HCT116 (cell line): ENCODE results near the gene LRIG1. TPM values are rescaled to one million over a fixed set of nuclear protein-coding genes. Genes with fewer than 3 reads are reported as not detected.

Experiments used
- ATAC-seq: fragments of 200-7000 bp; cut with Tn5 transposase; 2 replicates; pipeline ENCODE4 v1.9.1; 2020; ENCODE audit warnings: mild to moderate bottlenecking, moderate library complexity
- BruUV-seq: library from RNA; stranded (reverse); fragments of 400-500 nt; replicated peaks from 2 replicates; lab custom pipeline; 2021; lab: Mats Ljungman, UMichigan
- CTCF ChIA-PET: fragments of 300-600 bp; sonication (Branson Sonifier 250); formaldehyde crosslinking; loops from one replicate; lab custom pipeline; 2021; ENCODE audit warnings: antibody characterized with exemption; lab: Charles Lee
- POLR2A ChIA-PET: fragments of 300-600, 350-600 bp; sonication (Branson Sonifier 250); formaldehyde crosslinking; loops from one replicate; lab custom pipeline; 2021; ENCODE audit warnings: antibody characterized with exemption; lab: Charles Lee
- RAD21 ChIA-PET, 2 experiments: fragments of 300-600 bp; sonication (Branson Sonifier 250); formaldehyde crosslinking; loops; one replicate each; lab custom pipeline; 2023; ENCODE audit warnings: low total read pairs in 2 of 2; ENCODE audit not compliant: uncharacterized antibody in 2 of 2, unreplicated experiment in 2 of 2, low non-redundant PET in 1 of 2; lab: Charles Lee
- DNase-seq: peaks from one replicate; pipeline ENCODE4 v3.0.0-alpha.2; 2010; ENCODE audit warnings: low read depth, low spot score
- H2AFZ ChIP-seq: fragments of 200-600 bp; shearing (Covaris generic), sonication (generic); 2 replicates; pipeline ENCODE4 v1.6.1; 2017; ENCODE audit warnings: low read depth, mixed run types, mixed read lengths, antibody characterized with exemption, low read length; ENCODE audit not compliant: poor library complexity, severe bottlenecking
- H3K27ac ChIP-seq: 2 replicates; pipeline ENCODE4 v1.5.1; 2012; ENCODE audit warnings: low read depth, low read length
- H3K27me3 ChIP-seq: fragments of 200-600 bp; sonication (generic); 2 replicates; pipeline ENCODE4 v1.6.1; 2016; ENCODE audit warnings: mixed run types, low read length, mixed read lengths; ENCODE audit not compliant: insufficient read depth
- H3K36me3 ChIP-seq, 2 experiments: fragments of 200-500 bp in 1 of 2; fragments of 200-600 bp in 1 of 2; sonication (Bioruptor generic) in 1 of 2; sonication (generic) in 1 of 2; 2 replicates each; pipeline versions ENCODE4 v1.5.1 to v1.6.1; 2014 to 2016; ENCODE audit warnings: low read length in 2 of 2, inconsistent platforms in 1 of 2, mixed read lengths in 1 of 2, mixed run types in 1 of 2; ENCODE audit not compliant: insufficient read depth in 2 of 2, control insufficient read depth in 1 of 2
- H3K4me1 ChIP-seq, 2 experiments: fragments of 200-600 bp in 1 of 2; sonication (generic) in 1 of 2; 2 replicates each; pipeline versions ENCODE4 v1.5.1 to v1.6.1; 2012 to 2017; ENCODE audit warnings: low read length in 2 of 2, inconsistent platforms in 1 of 2, mild to moderate bottlenecking in 1 of 2, mixed read lengths in 1 of 2, mixed run types in 1 of 2, moderate library complexity in 1 of 2; ENCODE audit not compliant: insufficient read depth in 2 of 2, control insufficient read depth in 1 of 2
- H3K4me2 ChIP-seq: fragments of 200-600 bp; sonication (generic); 2 replicates; pipeline ENCODE4 v1.6.1; 2017; ENCODE audit warnings: mixed run types, low read length, mixed read lengths
- H3K4me3 ChIP-seq, 2 experiments: fragments of 200-600 bp in 1 of 2; sonication (generic) in 1 of 2; replicated peaks in 1 of 2; 2 replicates each; pipeline ENCODE4 v1.5.1; 2011 to 2016; ENCODE audit warnings: low read length in 2 of 2, control low read depth in 1 of 2, low read depth in 1 of 2, mild to moderate bottlenecking in 1 of 2, mixed read lengths in 1 of 2, mixed run types in 1 of 2
- H3K79me2 ChIP-seq: fragments of 200-600 bp; sonication (generic); 2 replicates; pipeline ENCODE4 v1.6.1; 2017; ENCODE audit warnings: mild to moderate bottlenecking, mixed run types, low read length, moderate library complexity, mixed read lengths; ENCODE audit not compliant: insufficient read depth
- H3K9ac ChIP-seq: fragments of 200-600 bp; sonication (generic); 2 replicates; pipeline ENCODE4 v1.6.1; 2016; ENCODE audit warnings: low read length, mixed read lengths
- H3K9me2 ChIP-seq: fragments of 200-600 bp; sonication (generic), shearing (Covaris generic); 2 replicates; pipeline ENCODE4 v1.6.1; 2017; ENCODE audit warnings: mixed run types, mild to moderate bottlenecking, moderate library complexity; ENCODE audit not compliant: insufficient read depth
- H3K9me3 ChIP-seq, 2 experiments: fragments of 200-500 bp in 1 of 2; fragments of 200-600 bp in 1 of 2; sonication (Bioruptor generic) in 1 of 2; sonication (generic) in 1 of 2; 2 replicates each; pipeline ENCODE4 v1.6.1; 2014 to 2017; ENCODE audit warnings: low read length in 2 of 2, mixed read lengths in 2 of 2, inconsistent platforms in 1 of 2, low read depth in 1 of 2, mild to moderate bottlenecking in 1 of 2, mixed run types in 1 of 2, moderate library complexity in 1 of 2; ENCODE audit not compliant: control insufficient read depth in 1 of 2, insufficient read depth in 1 of 2
- H4K20me1 ChIP-seq: fragments of 200-600 bp; sonication (generic), shearing (Covaris generic); 2 replicates; pipeline ENCODE4 v1.6.1; 2017; ENCODE audit warnings: mixed run types, mild to moderate bottlenecking, moderate library complexity; ENCODE audit not compliant: insufficient read depth
- CEBPB ChIP-seq: IDR thresholded peaks from 2 replicates; pipeline ENCODE4 v1.6.1; 2012; ENCODE audit warnings: low read depth
- CTCF ChIP-seq, 3 experiments: fragments of 200-600 bp in 1 of 3; sonication (generic) in 1 of 3; IDR thresholded peaks in 2 of 3; conservative IDR thresholded peaks in 1 of 3; 2 replicates each; pipeline ENCODE4 v1.5.1; 2012 to 2017; ENCODE audit warnings: low read depth in 2 of 3, low read length in 2 of 3, antibody characterized with exemption in 1 of 3, borderline replicate concordance in 1 of 3, control low read depth in 1 of 3, mild to moderate bottlenecking in 1 of 3, mixed read lengths in 1 of 3, mixed run types in 1 of 3, moderate library complexity in 1 of 3; ENCODE audit not compliant: insufficient read depth in 1 of 3
- ELF1 ChIP-seq: IDR thresholded peaks from 2 replicates; pipeline ENCODE4 v1.6.1; 2012; ENCODE audit warnings: low read depth, borderline replicate concordance
- JUND ChIP-seq: IDR thresholded peaks from 2 replicates; pipeline ENCODE4 v1.6.1; 2012
- MAX ChIP-seq: IDR thresholded peaks from 2 replicates; pipeline ENCODE4 v1.6.1; 2012
- POLR2AphosphoS5 ChIP-seq: IDR thresholded peaks from 2 replicates; pipeline ENCODE4 v1.6.1; 2011; ENCODE audit warnings: mild to moderate bottlenecking, low read depth, low read length, moderate library complexity
- SIN3A ChIP-seq: IDR thresholded peaks from 2 replicates; pipeline ENCODE4 v1.6.1; 2012; ENCODE audit warnings: low read depth
- SP1 ChIP-seq: IDR thresholded peaks from 2 replicates; pipeline ENCODE4 v1.6.1; 2012; ENCODE audit warnings: low read depth
- TCF7L2 ChIP-seq: IDR thresholded peaks from 2 replicates; pipeline ENCODE4 v1.7.0; 2011; ENCODE audit warnings: borderline replicate concordance, inconsistent platforms; ENCODE audit not compliant: insufficient read depth, insufficient read length; ENCODE audit errors: extremely low read depth
- ZBTB33 ChIP-seq: IDR thresholded peaks from 2 replicates; pipeline ENCODE4 v1.6.1; 2011; ENCODE audit warnings: mild to moderate bottlenecking, low read length, moderate library complexity; ENCODE audit not compliant: insufficient replicate concordance; ENCODE audit errors: extremely low read depth
- ZFX ChIP-seq: fragments of 450-650 bp; IDR thresholded peaks from 2 replicates; pipeline ENCODE4 v1.6.1; 2017
- intact Hi-C: fragments of 100-400 bp; cut with micrococcal nuclease; formaldehyde crosslinking; loops from 2 replicates; pipeline ENCODE4 v1.10.0; 2022
- total RNA-seq: library from RNA; stranded (reverse); gene quantifications from one replicate; pipeline ENCODE4 v1.2.1, GENCODE V29; 2021; ENCODE audit not compliant: unreplicated experiment
- TF ChIP-seq, protein P1 (sequence below): IDR thresholded peaks from 2 replicates; pipeline ENCODE4 v1.6.1; 2012; ENCODE audit warnings: low read depth

The LRIG1 gene
- total RNA-seq, 1 experiment from 2014 or later, result 3.1 TPM

DNA sequence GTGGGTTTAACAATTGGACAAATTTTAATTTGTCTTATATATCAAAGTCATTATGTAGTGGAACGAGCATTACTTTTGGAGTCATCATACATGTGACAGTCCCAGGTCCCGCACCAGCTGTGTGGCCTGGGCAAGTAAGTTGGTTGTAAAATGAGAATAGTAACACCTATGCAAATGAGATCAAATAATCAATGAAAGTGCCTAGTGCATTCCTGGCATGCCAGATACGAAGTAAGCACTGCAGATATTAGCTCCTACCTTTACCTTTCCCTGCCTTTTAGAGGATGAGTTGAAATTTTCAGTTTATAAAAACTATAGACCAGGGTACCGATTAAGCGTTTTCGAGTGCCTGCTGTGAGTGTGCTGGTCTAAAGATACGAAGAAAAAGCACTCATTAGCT, 134.1 kb downstream of the LRIG1 start:
- Histone ChIP-seq H3K79me2 (no peaks in the 10 kb centered on the region), H3K4me3 (no peak overlapping the region), H3K9me3 (no peaks in the 10 kb centered on the region), H2AFZ (no peak overlapping the region), H3K9ac (no peak overlapping the region), H3K27ac (no peak overlapping the region), H3K27me3 (no peaks in the 10 kb centered on the region), H3K36me3 (no peaks in the 10 kb centered on the region), H4K20me1 (no peaks in the 10 kb centered on the region), H3K4me2 (no peak overlapping the region), H3K4me1 (no peaks in the 10 kb centered on the region), H3K9me2 (no peaks in the 10 kb centered on the region)
- ATAC-seq (no peak), DNase-seq (no peak)
- intact Hi-C loops, result no loop called here
- ChIA-PET POLR2A (no interaction called here), CTCF (no interaction called here), RAD21 (no interaction called here)
- TF ChIP-seq, protein P1, sequence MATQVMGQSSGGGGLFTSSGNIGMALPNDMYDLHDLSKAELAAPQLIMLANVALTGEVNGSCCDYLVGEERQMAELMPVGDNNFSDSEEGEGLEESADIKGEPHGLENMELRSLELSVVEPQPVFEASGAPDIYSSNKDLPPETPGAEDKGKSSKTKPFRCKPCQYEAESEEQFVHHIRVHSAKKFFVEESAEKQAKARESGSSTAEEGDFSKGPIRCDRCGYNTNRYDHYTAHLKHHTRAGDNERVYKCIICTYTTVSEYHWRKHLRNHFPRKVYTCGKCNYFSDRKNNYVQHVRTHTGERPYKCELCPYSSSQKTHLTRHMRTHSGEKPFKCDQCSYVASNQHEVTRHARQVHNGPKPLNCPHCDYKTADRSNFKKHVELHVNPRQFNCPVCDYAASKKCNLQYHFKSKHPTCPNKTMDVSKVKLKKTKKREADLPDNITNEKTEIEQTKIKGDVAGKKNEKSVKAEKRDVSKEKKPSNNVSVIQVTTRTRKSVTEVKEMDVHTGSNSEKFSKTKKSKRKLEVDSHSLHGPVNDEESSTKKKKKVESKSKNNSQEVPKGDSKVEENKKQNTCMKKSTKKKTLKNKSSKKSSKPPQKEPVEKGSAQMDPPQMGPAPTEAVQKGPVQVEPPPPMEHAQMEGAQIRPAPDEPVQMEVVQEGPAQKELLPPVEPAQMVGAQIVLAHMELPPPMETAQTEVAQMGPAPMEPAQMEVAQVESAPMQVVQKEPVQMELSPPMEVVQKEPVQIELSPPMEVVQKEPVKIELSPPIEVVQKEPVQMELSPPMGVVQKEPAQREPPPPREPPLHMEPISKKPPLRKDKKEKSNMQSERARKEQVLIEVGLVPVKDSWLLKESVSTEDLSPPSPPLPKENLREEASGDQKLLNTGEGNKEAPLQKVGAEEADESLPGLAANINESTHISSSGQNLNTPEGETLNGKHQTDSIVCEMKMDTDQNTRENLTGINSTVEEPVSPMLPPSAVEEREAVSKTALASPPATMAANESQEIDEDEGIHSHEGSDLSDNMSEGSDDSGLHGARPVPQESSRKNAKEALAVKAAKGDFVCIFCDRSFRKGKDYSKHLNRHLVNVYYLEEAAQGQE, result no peak
- TF ChIP-seq JUND (no peak), TCF7L2 (no peak), ZFX (no peak), POLR2AphosphoS5 (no peak), CTCF (IDR thresholded peaks at IDR 0.05 in 2 of 3, conservative IDR thresholded peaks at IDR 0.05 in 1 of 3; ENCODE audit: borderline replicate concordance in 1 of 3, insufficient read depth in 1 of 3, low read depth in 2 of 3, low read length in 2 of 3) (no peak), SIN3A (no peak), ZBTB33 (no peak), CEBPB (no peak), MAX (no peak), ELF1 (no peak), SP1 (no peak)
- BruUV-seq, result no TSS peak
